A172 (cell line): ENCODE measurements around the gene HOXC9. TPM values are rescaled to one million over a fixed set of nuclear protein-coding genes. Genes with fewer than 3 reads are reported as not detected.

Source experiments
- DNase-seq: peaks from one replicate; pipeline ENCODE4 v3.0.0-alpha.2; 2015; ENCODE audit warnings: low spot score
- total RNA-seq: library from RNA; depleted of rRNA; stranded (reverse); fragments of >200 nt; shearing (Covaris generic); gene quantifications from 2 replicates; pipeline ENCODE4 v1.2.3, GENCODE V29; 2014

Gene HOXC9
- total RNA-seq, 1 experiment from 2014 or later, result 11.0 TPM

GRCh38 chr12:54015018-54015931 lies 15.3 kb downstream of the HOXC9 start:
- no peak for DNase-seq

GRCh38 chr12:54016051-54016450 lies 16.1 kb downstream of the HOXC9 start:
- DNase-seq, result no peak

DNA sequence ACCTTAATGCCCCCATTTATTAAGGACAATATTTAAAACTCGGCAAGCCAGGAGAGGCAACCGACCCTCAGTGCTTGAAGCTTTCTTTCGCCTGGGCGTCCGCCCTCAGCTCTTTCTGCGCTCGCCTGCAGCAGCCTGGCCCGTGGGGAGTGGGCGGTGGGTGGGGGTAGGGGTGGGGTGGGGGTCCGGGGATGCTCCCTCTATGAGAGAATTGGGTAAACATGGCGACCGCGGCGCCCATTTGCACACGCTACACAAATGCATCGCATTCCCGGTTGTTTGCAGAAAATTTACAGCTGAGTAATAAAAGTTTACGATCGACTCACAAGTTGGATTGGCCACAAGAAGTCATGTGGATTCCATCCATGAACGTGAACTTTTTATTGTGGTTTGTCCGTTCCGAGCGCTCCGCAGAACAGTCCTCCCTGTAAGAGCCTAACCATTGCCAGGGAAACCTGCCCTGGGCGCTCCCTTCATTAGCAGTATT lies 16.6 kb downstream of the HOXC9 start:
- peak; percentile 81 for DNase-seq

DNA sequence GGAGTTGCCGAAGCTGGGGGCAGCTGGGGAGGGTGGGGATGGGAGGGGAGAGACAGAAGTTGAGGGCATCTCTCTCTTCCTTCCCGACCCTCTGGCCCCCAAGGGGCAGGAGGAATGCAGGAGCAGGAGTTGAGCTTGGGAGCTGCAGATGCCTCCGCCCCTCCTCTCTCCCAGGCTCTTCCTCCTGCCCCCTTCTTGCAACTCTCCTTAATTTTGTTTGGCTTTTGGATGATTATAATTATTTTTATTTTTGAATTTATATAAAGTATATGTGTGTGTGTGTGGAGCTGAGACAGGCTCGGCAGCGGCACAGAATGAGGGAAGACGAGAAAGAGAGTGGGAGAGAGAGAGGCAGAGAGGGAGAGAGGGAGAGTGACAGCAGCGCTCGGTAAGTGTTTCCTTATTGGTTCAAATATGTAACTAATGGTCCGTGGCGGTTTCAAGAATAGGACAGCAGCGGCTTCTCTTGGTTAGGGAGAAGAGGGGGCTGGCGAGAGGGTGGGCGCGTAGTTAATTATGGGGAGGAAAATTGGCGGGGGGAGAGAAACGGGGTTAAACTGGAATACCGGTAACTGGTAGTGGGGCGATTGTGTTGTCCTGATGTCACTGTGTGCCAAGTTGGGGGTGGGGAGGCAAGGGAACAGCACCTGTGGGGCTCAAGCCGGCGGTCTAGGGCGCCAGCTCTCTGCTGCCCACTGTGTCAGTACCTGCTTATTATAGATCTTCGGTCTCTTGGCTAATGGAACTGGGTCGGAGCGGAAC lies 17.2 kb downstream of the HOXC9 start:
- DNase-seq, result no peak

GRCh38 chr12:54017878-54018467 lies 18.0 kb downstream of the HOXC9 start:
- DNase-seq, result peak; percentile 86

GRCh38 chr12:54018468-54018984 lies 18.6 kb downstream of the HOXC9 start:
- DNase-seq, result no peak

DNA sequence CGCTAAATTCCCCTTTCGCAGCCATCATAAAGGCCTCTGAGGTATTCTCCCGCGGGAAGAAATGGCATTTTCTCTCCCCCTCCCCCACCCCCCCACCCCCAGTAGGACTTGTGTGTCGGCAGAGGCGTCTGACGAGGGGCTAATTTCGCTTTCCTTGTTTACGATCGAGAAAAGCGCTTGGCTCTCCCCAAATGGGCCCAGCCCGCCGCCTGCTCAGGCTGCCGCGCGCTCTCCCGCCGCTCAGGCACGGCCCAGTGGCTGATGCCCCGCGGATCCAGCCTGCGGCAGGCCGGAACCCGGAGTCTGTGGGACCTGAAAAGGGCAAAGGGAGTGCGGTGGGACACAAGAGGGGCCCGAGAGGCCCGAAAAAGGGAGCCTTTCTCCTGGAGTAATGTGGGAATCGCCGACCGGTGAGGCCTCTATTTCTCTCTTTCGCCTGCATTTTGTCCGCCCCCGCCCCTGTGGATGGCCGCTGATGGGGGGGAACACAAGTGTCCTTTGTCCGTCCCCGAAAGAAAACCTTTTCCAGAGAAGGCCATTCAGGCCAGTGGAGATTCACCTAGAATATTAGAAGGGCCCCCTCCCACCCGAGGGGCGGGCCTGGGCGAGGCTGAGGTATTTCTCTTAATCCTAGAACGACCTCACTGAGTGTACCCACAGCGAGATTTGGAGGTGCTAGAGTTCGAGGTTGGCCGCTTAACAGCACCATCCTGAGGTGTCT lies 19.3 kb downstream of the HOXC9 start:
- no peak for DNase-seq

GRCh38 chr12:54019924-54020590 lies 20.1 kb downstream of the HOXC9 start:
- DNase-seq, result no peak

DNA sequence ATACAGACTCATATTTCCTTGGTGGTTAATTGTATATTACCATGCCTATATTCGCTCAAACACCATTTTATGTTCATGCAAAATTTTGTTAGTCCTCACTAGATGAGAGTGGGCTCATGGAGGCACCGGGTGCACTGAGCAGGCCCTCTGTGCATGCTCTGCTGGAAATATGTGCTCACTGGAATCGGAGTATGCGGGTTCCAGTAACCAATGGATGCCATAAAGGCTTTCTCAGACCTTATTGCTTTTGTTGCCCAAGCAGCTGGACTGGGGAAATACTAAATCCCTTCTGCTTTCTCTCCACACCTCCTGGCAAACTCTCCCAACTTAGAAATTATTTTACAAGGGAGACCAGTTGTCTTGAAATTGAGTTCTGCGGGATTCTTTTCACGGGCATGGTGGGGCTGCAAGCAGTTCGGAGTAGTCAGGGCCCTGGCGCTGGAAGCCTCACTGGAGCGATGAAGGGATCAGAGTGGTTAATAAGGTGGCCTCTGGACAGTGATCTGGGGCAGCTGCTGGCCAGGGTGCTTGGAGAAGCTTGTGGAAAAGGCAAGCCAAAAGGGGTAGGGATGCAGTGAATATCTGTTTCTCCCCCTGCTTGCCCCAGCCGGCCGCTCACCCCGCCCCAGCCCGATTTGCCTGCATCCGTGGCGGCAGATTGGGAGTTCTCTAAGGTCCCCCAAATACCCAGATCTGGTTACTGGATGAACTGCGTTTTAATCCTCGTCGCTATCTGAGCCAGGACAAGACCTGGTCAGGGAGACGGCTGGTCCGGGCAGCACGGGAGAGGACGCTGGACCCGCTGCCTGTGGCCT lies 20.8 kb downstream of the HOXC9 start:
- DNase-seq, result no peak

GRCh38 chr12:54021432-54022013 lies 21.6 kb downstream of the HOXC9 start:
- DNase-seq, result no peak

DNA sequence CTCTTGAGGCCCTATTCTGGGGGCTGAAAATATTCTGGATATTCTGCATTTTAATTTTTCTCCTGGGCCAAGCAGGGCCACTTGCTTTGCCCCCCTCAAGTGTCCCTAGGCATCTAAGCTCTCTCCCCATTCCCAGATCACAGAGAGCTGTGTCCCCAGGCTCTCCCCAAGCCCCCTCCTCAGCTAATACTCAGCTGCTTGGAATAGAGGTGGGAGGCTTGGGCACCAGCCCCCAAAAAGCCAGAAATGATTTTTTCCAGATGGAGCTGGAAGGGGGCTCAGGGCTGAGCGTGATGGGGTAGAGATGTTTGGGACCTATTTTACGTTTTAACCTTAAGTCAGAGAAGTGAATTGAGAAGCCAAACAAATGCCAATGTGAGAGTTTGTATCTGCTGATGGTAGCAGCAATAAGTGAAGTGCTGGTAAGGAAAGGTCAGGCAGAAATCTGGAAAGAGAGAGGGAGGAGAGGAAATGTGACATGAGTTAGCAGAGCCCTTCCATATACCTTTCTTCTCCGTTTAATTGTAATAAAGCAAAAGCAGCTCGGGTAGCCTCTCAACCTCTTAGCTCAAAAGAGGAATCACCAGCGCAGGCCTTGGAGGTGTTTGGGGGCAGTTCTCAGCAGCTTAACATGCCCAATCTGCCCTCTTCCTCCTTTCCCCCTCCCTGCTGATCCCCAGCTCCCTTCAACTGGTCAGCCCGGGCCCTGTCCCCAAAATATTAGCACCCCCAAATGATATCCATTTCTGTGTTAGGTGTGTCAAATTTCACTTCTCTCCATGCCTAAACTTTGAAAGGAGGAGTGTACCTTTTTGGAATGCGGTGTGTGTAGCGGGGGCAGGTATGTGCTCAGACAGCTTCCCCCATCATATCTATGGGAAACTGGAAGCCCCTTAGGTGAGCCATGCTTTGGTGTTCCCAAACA lies 23.3 kb downstream of the HOXC9 start:
- no peak for DNase-seq

GRCh38 chr12:54024127-54024526 lies 24.2 kb downstream of the HOXC9 start:
- DNase-seq, result no peak

DNA sequence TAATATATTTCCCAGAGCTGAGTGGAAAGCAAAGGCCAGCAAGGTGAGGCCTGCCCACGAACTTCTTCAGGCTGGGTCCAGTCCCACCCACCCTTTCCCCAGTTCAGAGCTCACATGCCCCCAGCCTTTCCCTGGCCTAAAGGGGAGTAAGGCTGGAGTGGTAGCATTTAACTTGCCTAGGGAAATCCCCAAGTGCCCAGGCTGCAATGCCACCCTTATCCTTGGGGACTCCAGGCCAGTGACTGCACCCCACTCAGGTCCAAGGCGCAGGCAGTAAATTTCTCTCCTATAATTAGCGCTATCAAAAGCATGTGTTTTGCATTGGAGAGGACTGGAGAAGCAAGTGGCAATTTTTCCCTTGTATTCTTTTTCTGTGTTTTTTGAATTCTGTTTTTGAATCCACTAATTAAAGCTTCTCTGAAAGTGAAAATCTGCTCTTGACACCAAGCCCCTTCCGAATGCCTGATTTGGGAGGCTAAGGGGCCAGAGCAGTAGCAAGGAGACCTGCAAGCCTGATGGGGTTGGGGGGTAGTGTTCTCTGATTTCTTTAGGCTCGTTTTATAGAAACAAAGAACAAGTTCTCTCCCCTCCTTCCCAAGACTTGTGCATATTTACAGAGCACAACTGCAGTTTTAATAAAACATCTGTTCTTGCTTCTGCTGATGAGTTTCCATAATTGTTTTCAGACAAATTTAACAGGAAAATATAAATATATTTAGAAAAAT lies 24.8 kb downstream of the HOXC9 start:
- no peak for DNase-seq

GRCh38 chr12:54025499-54026405 lies 25.8 kb downstream of the HOXC9 start:
- no peak for DNase-seq

DNA sequence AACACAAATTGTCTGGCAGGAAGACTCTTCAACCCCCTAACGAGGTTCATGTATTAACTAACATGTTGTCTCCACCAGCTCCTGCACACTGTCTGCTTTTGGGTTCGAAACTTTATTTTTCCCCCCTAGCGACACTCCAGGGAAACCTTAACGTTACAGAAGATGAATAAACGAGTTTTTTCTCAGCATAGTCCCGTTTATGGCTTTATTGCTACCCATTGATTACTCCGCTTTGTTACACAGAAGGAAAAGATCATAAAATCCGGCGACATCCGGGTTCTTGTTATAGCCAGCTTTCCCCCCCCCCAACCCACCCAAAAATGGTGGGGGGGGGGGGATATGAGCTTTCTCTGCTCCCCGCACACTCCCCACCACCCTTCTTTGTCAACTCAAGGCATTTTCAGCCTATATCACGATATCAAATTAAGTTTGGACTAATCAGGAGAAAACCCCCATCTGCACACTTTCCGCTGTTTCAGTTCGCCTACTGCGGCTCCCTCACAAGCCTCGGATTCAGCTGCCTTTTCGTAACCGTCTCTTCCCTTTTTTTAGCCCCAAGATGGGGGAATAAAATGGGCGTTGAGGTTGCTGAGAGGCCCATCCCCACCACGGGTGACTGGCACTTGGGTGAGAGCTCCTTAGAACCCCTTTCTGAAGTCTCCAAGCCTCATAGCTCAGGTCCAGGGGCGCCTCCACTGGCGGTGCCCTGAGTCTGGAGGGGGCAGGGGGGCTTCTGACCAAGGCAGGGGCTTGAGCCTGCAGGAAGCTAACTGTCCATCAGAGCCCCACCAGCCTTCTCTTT lies 26.9 kb downstream of the HOXC9 start:
- DNase-seq, result no peak

GRCh38 chr12:54027442-54027786 lies 27.5 kb downstream of the HOXC9 start:
- no peak for DNase-seq
